Measurements from ENCODE around the gene TNFAIP8. TPM values are rescaled to one million over a fixed set of nuclear protein-coding genes. Genes with fewer than 3 reads are reported as not detected.
"Not testable (repeated sequence)": the region's sequence is repeated elsewhere in the genome, so short reads cannot be mapped to it uniquely, and the experiment has no call there.

Gene TNFAIP8
- total and polyA plus RNA-seq, 11 donors, result 3.6 to 30.8 (median 12.6) TPM

- TF ChIP-seq, protein P1, sequence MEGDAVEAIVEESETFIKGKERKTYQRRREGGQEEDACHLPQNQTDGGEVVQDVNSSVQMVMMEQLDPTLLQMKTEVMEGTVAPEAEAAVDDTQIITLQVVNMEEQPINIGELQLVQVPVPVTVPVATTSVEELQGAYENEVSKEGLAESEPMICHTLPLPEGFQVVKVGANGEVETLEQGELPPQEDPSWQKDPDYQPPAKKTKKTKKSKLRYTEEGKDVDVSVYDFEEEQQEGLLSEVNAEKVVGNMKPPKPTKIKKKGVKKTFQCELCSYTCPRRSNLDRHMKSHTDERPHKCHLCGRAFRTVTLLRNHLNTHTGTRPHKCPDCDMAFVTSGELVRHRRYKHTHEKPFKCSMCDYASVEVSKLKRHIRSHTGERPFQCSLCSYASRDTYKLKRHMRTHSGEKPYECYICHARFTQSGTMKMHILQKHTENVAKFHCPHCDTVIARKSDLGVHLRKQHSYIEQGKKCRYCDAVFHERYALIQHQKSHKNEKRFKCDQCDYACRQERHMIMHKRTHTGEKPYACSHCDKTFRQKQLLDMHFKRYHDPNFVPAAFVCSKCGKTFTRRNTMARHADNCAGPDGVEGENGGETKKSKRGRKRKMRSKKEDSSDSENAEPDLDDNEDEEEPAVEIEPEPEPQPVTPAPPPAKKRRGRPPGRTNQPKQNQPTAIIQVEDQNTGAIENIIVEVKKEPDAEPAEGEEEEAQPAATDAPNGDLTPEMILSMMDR (IDR thresholded peaks at IDR 0.05), result no peak
- TF ChIP-seq POLR2A (IDR thresholded peaks at IDR 0.05), result no peak
- ATAC-seq, result no peak
- Histone ChIP-seq H3K27me3 (no peaks in the 10 kb centered on the region), H3K4me1 (peaks cover 0 to 24% (median 0%) of the 10 kb centered on the region in 12 donors), H3K4me3 (no peak overlapping the region), H3K27ac (peak overlapping the region in 1 of 12 donors; percentile 67), H3K36me3 (no peaks in the 10 kb centered on the region), H3K9me3 (peaks cover 0 to 10% (median 0%) of the 10 kb centered on the region in 12 donors)
- DNase-seq, result no peak
- intact Hi-C loops (cut with DNase I), result no loop called here
- 67 to 83% (median 74%) methylated on average over 2 of the region's 2 CpGs for WGBS, 4 donors
These were observed 71.2 kb downstream of the TNFAIP8 start for GRCh38 chr5:119427060-119427459.

DNA sequence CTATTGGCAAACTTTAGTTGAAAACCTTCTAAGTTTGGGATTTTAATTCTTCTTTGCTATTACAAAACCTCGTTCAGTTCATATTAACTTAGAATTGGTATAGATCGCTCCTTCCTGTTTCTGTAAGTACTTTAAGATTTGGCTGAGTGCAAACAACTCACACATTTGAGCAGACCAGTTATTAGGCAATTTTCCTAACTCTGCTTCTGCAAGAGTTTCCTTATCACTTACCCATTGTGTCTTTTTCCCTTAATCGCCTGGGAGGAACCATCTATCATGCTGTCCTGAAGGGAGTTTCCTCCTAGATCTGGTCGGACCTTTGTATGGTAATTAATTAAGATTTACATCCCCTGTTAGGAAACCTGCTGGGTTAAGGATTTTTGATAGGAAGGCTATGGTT lies 71.8 kb downstream of the TNFAIP8 start:
- 46 to 58% (median 50%) methylated on average over 4 of the region's 4 CpGs for WGBS, 4 donors
- Histone ChIP-seq H3K4me1 (peaks cover 0 to 24% (median 0%) of the 10 kb centered on the region in 12 donors), H3K9me3 (peaks cover 0 to 12% (median 0%) of the 10 kb centered on the region in 12 donors), H3K27ac (peak overlapping the region in 1 of 12 donors; percentile 67)
- H3K36me3 ChIP-seq; ATAC-seq; intact Hi-C loops (cut with DNase I); H3K27me3 ChIP-seq; H3K4me3 ChIP-seq; DNase-seq: not testable (repeated sequence)

GRCh38 chr5:119428166-119428565 lies 72.3 kb downstream of the TNFAIP8 start:
- ATAC-seq; H3K36me3 ChIP-seq; H3K27me3 ChIP-seq; DNase-seq; H3K4me3 ChIP-seq; intact Hi-C loops (cut with DNase I): not testable (repeated sequence)
- Histone ChIP-seq H3K4me1 (peaks cover 0 to 24% (median 0%) of the 10 kb centered on the region in 12 donors), H3K9me3 (peaks cover 0 to 12% (median 0%) of the 10 kb centered on the region in 12 donors), H3K27ac (peak overlapping the region in 1 of 12 donors; percentile 67)
- WGBS, 4 donors, result 56 to 74% (median 64%) methylated on average over 1 of the region's 1 CpG

- H3K9me3 ChIP-seq, result peaks cover 0 to 12% (median 0%) of the 10 kb centered on the region in 12 donors
- WGBS, 4 donors, result 68 to 87% (median 81%) methylated on average over 3 of the region's 3 CpGs
- H3K36me3 ChIP-seq; intact Hi-C loops (cut with DNase I); H3K4me3 ChIP-seq; H3K27ac ChIP-seq; H3K27me3 ChIP-seq; ATAC-seq; DNase-seq: not testable (repeated sequence)
- peaks cover 0 to 24% (median 0%) of the 10 kb centered on the region in 12 donors for H3K4me1 ChIP-seq
These were observed 72.8 kb downstream of the TNFAIP8 start for GRCh38 chr5:119428574-119428973.

GRCh38 chr5:119432674-119433237 lies 76.9 kb downstream of the TNFAIP8 start:
- H3K4me3 ChIP-seq; H3K27ac ChIP-seq; H3K36me3 ChIP-seq; ATAC-seq; intact Hi-C loops (cut with DNase I); DNase-seq; H3K27me3 ChIP-seq: not testable (repeated sequence)
- H3K9me3 ChIP-seq, result peaks cover 0 to 12% (median 0%) of the 10 kb centered on the region in 12 donors
- H3K4me1 ChIP-seq, result peaks cover 0 to 15% (median 0%) of the 10 kb centered on the region in 12 donors
- WGBS, 4 donors, result 88 to 93% (median 90%) methylated on average over 10 of the region's 10 CpGs

DNA sequence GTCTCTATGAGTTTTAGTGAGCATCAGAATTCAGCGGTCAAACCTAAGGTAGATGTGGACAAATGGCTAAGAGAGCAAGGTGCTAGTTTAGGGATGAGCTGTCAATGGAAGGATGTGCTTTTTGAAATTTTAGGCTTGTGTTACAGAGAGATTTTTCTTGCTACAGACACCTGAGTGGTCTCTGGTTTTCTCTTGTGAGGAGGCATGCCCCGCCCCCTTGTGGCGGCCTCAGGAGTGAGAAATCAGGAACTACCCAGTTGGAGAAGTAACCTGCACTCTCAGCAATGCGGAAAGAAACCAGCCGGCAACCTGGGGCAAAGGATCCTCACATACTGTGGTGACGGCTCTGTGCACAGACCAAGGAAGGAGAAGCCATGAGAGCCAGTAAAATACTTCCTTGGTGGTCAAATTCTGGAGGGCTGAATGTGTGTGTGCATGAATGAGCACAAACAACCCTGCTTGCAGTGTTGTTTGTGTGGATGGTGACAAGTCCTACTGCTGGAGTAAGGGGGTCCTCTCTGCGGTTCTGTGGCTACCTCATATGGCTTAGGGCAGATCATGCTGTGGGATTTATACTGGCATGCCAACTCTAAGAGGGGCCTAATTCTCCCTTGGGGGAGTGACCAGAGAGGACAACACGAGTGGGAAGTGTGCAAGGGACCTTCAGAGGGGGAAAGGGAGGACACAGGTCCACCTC lies 79.8 kb downstream of the TNFAIP8 start:
- intact Hi-C loops (cut with DNase I), result no loop called here
- TF ChIP-seq, protein P1 (IDR thresholded peaks at IDR 0.05), result peak in 11 of 12 donors; percentile 13 to 58 (median 32)
- TF ChIP-seq POLR2A (IDR thresholded peaks at IDR 0.05), result no peak
- WGBS, 4 donors, result 46 to 58% (median 50%) methylated on average over 8 of the region's 8 CpGs
- Histone ChIP-seq H3K27me3 (peaks cover 0 to 6% (median 0%) of the 10 kb centered on the region in 9 donors), H3K36me3 (no peaks in the 10 kb centered on the region), H3K9me3 (peaks cover 0 to 12% (median 0%) of the 10 kb centered on the region in 12 donors), H3K27ac (no peak overlapping the region), H3K4me1 (peaks cover 0 to 20% (median 0%) of the 10 kb centered on the region in 12 donors), H3K4me3 (no peak overlapping the region)
- ATAC-seq (peak in 2 of 4 donors; percentile 39 to 56), DNase-seq (peak; percentile 26 to 77 (median 52))

- peaks cover 0 to 20% (median 0%) of the 10 kb centered on the region in 12 donors for H3K4me1 ChIP-seq
- H3K36me3 ChIP-seq; ATAC-seq; H3K4me3 ChIP-seq; intact Hi-C loops (cut with DNase I); H3K27ac ChIP-seq; DNase-seq; H3K27me3 ChIP-seq; H3K9me3 ChIP-seq: not testable (repeated sequence)
- 77 to 90% (median 80%) methylated on average over 3 of the region's 3 CpGs for WGBS, 4 donors
These were observed 82.2 kb downstream of the TNFAIP8 start for GRCh38 chr5:119437785-119438586.

- H3K9me3 ChIP-seq; DNase-seq; intact Hi-C loops (cut with DNase I); H3K27me3 ChIP-seq; H3K27ac ChIP-seq; H3K36me3 ChIP-seq; ATAC-seq: not testable (repeated sequence)
- 26 to 52% (median 36%) methylated on average over 1 of the region's 1 CpG for WGBS, 4 donors
- peaks cover 0 to 20% (median 0%) of the 10 kb centered on the region in 12 donors for H3K4me1 ChIP-seq
- H3K4me3 ChIP-seq, result peak overlapping the region in 1 of 12 donors; percentile 40
These were observed 82.7 kb downstream of the TNFAIP8 start for GRCh38 chr5:119438587-119438917.

Data from heart left ventricle (tissue), 16 donors.